Activated naive CD4-positive, alpha-beta T cell treated with Interleukin-2 at 50 U/mL for 16 hours (primary cell): ENCODE measurements around the gene GNB3.

ENCODE experiments used
- DNase-seq: peaks from one replicate; pipeline ENCODE4 v3.0.0-alpha.2; 2020

GNB3 gene

DNA sequence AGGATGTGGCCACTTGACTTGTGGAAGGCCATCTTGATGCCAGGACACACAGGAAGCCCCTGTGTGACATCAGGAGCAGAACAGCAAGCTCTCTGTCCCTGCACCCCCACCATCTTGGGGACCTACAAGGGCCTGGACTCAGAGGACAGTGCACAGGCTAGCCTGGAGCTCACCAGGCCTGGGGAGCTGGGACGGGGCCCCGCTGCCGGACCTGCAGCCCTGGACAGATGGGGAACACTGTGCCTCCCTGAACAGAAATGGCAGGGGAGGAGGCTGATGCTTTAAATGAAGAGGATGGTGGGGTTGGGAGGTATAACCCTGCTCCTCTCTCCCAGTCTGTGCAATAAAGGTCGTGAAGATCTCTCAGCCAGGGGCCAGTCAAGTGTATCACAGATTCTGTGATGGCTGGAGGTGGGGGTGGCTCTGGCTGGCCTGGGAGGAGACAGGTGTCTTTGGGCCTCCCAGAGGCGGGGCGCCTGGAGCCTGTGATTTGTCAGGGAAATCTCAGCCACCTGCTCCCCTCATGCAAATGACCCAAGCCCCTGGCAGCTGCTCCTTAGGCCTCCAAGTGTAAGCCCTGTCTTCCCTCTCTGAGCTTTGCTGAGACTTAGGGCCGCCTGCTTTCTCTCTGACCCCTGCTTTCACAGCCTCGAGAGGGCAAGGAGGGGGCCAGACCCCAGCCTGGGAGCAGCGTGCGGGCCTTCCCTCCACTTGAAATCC is 1.1 kb upstream of the GNB3 start:
- DNase-seq: no peak

GRCh38 chr12:6840330-6840729 is 395 bp upstream of the GNB3 start:
- no peak for DNase-seq

DNA sequence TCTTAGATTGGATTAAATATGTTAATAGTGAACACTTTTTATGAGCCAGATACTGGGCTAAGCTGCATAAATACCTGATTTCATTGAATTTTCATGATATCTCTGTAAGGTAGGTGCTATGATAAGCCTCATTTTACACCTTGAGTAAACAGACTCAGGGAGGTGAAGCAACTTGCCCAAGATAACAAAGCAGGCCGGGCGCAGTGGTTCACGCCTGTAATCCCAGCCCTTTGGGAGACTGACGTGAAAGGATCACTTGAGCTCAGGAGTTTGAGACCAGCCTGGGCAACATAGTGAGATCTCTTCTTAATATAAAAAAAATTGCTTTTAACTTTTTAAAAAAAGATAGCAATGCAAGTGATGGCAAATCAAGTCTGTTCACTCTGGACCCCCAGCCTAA is 1.4 kb downstream of the GNB3 start:
- no peak for DNase-seq

GRCh38 chr12:6843118-6843902 is 2.6 kb downstream of the GNB3 start:
- DNase-seq: no peak

DNA sequence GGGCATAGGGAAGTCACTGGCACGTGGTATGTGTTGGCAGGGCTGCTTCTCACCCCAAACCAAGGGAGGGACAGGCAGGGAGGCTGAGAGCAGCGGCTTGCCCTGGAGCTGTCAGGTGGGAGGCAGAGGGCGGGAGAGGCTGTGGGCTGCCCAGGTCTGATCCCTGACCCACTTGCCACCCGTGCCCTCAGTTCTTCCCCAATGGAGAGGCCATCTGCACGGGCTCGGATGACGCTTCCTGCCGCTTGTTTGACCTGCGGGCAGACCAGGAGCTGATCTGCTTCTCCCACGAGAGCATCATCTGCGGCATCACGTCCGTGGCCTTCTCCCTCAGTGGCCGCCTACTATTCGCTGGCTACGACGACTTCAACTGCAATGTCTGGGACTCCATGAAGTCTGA is 4.7 kb downstream of the GNB3 start:
- DNase-seq: no peak

GRCh38 chr12:6846316-6846869 is 5.7 kb downstream of the GNB3 start:
- DNase-seq: no peak

GRCh38 chr12:6847676-6848075 is 7.0 kb downstream of the GNB3 start:
- no peak for DNase-seq

GRCh38 chr12:6849427-6849826 is 8.7 kb downstream of the GNB3 start:
- no peak for DNase-seq

- DNase-seq: no peak
Observed at GRCh38 chr12:6849976-6850560, 9.3 kb downstream of the GNB3 start.

- no peak for DNase-seq
Observed at GRCh38 chr12:6850796-6851152, 10.0 kb downstream of the GNB3 start.

- DNase-seq: peak; percentile 91
Observed at GRCh38 chr12:6851153-6851920, 10.6 kb downstream of the GNB3 start, which contains the start of gene CDCA3. CDCA3 (minus strand) TSS chr12:6851286; CDS start chr12:6850952, 334 bp downstream.

GRCh38 chr12:6851921-6852650 is 11.4 kb downstream of the GNB3 start, which contains the start of gene USP5:
USP5 (plus strand) TSS chr12:6852150; CDS start chr12:6852180, 30 bp downstream.
- DNase-seq: peak; percentile 98

GRCh38 chr12:6852651-6853354 is 12.1 kb downstream of the GNB3 start:
- DNase-seq: peak; percentile 80

DNA sequence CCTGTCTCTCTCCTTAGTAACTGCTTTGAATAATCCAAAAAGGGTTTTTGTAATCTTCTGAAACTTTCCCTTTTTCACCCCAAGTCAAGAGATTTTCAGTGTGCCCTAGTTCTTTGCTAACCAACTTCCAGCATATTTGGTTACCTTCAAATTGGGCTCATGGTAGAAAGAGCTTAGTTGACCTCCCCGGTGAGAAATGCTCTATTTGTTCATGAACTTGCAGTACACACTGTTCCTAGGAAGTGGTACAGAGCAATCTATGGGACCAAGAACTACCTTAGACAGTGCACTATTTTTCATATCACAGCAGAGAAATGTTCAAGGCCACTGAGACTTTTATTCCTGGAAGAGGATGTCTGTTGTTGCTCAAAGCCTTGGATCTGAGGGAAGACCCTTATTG is 12.9 kb downstream of the GNB3 start:
- no peak for DNase-seq

DNA sequence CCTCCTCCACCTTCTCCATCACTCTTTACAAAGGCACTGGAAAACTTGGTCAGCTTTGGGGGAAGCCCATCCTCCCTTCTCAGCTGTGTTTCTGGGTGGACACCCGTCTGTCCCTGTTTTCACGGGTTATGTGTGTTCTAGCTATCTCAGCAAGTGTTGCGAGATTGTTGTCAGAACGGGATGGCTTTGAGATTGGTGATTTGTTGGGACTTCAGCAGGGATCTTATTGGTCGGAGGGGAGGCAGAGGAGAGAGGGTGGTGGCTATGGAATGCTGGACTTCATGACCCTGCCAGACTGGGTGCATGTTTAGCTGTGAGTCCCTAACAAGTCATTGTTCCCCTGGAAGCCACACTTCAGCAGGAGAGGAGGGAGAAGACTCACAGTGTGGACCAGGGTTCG is 13.3 kb downstream of the GNB3 start:
- no peak for DNase-seq

DNA sequence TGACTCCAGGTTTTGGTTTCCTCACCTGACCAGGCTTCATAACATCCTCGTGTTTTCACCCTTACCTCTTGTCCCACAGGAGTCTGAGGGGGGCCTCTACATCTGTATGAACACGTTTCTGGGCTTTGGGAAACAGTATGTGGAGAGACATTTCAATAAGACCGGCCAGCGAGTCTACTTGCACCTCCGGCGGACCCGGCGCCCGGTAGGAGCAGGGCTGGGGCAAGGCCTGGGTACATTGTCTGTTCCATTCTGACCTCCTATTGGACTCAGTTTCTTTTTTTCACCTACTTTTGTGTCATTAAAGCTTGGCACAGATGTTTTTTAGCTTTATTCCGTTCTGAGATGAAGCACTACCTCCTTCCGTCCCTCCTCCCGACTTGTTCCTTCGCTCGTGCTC is 14.6 kb downstream of the GNB3 start:
- no peak for DNase-seq

GRCh38 chr12:6858799-6859198 is 18.1 kb downstream of the GNB3 start:
- DNase-seq: no peak

GRCh38 chr12:6860116-6860515 is 19.4 kb downstream of the GNB3 start:
- no peak for DNase-seq

GRCh38 chr12:6860942-6861341 is 20.2 kb downstream of the GNB3 start:
- no peak for DNase-seq

- DNase-seq: no peak
Observed at GRCh38 chr12:6861391-6861790, 20.7 kb downstream of the GNB3 start.

- no peak for DNase-seq
Observed at GRCh38 chr12:6863033-6863432, 22.3 kb downstream of the GNB3 start.
